Neural progenitor cell (in vitro differentiated cells): Measurements from ENCODE around the gene PLB1.

Experiments
- EZH2 ChIP-seq: fragments of 200-600 bp; sonication (generic); IDR thresholded peaks from 2 replicates; pipeline ENCODE4 v1.6.1; 2017; ENCODE audit warnings: antibody characterized with exemption, mild to moderate bottlenecking, moderate library complexity
- TF ChIP-seq, protein P1 (sequence below): fragments of 200-600 bp; sonication (generic); IDR thresholded peaks from 2 replicates; pipeline ENCODE4 v1.5.1; 2017; ENCODE audit warnings: antibody characterized with exemption, mild to moderate bottlenecking

DNA sequence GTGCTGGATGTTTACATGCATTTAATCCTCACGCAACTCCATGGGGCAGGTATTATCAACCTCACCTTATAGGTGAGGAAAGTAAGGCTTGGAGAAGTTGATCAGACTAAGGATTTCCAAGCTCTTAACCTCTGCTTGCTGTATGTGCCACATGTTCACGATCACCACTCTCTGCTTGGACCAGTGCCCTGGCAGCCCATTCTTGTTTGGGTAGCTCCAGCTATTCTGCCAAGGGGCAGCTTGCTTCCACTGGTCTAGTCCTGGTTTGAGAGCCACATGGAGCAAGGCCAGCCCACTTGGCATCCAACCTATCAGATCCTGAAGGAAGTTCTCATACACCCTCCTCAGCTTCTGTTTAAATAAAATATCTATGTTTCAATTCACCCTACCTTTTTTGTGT is 14.3 kb downstream of the PLB1 start:
- TF ChIP-seq, protein P1, sequence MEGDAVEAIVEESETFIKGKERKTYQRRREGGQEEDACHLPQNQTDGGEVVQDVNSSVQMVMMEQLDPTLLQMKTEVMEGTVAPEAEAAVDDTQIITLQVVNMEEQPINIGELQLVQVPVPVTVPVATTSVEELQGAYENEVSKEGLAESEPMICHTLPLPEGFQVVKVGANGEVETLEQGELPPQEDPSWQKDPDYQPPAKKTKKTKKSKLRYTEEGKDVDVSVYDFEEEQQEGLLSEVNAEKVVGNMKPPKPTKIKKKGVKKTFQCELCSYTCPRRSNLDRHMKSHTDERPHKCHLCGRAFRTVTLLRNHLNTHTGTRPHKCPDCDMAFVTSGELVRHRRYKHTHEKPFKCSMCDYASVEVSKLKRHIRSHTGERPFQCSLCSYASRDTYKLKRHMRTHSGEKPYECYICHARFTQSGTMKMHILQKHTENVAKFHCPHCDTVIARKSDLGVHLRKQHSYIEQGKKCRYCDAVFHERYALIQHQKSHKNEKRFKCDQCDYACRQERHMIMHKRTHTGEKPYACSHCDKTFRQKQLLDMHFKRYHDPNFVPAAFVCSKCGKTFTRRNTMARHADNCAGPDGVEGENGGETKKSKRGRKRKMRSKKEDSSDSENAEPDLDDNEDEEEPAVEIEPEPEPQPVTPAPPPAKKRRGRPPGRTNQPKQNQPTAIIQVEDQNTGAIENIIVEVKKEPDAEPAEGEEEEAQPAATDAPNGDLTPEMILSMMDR: no peak
- TF ChIP-seq EZH2: no peak
